OCI-LY7 (cell line): Measurements from ENCODE around the gene TNMD.

Source experiments
- CTCF ChIP-seq: fragments of 200-600 bp; sonication (generic); conservative IDR thresholded peaks from 2 replicates; pipeline ENCODE4 v1.5.1; 2014; ENCODE audit warnings: mild to moderate bottlenecking, antibody characterized with exemption, low read length, moderate library complexity, mixed read lengths
- EZH2phosphoT487 ChIP-seq: fragments of 200-600 bp; sonication (generic); IDR thresholded peaks from 2 replicates; pipeline ENCODE4 v1.6.1; 2018; ENCODE audit warnings: low read depth, borderline replicate concordance, mild to moderate bottlenecking, mixed run types, antibody characterized with exemption, low read length, moderate library complexity, mixed read lengths

- TF ChIP-seq CTCF, result no peak
- no peak for TF ChIP-seq EZH2phosphoT487
Measured at GRCh38 chrX:100625985-100626491, 41.3 kb downstream of the TNMD start.
